ENCODE measurements around the gene CCDC51.

GRCh38 chr3:48439820-48440589 lies at the start of gene CCDC51, which contains the start of gene TMA7:
- TF ChIP-seq, protein P1, sequence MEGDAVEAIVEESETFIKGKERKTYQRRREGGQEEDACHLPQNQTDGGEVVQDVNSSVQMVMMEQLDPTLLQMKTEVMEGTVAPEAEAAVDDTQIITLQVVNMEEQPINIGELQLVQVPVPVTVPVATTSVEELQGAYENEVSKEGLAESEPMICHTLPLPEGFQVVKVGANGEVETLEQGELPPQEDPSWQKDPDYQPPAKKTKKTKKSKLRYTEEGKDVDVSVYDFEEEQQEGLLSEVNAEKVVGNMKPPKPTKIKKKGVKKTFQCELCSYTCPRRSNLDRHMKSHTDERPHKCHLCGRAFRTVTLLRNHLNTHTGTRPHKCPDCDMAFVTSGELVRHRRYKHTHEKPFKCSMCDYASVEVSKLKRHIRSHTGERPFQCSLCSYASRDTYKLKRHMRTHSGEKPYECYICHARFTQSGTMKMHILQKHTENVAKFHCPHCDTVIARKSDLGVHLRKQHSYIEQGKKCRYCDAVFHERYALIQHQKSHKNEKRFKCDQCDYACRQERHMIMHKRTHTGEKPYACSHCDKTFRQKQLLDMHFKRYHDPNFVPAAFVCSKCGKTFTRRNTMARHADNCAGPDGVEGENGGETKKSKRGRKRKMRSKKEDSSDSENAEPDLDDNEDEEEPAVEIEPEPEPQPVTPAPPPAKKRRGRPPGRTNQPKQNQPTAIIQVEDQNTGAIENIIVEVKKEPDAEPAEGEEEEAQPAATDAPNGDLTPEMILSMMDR (conservative IDR thresholded peaks at IDR 0.05; ENCODE audit: low read depth in 2 of 2), result no peak
- peak; percentile 83 for TF ChIP-seq POLR2AphosphoS5 (IDR thresholded peaks at IDR 0.05; ENCODE audit: low read depth)
- no peak for TF ChIP-seq EZH2phosphoT487 (IDR thresholded peaks at IDR 0.05; ENCODE audit: unreplicated experiment)
- TF ChIP-seq EZH2 (IDR thresholded peaks at IDR 0.05; ENCODE audit: low read depth, unreplicated experiment), result no peak
- peak; percentile 82 for TF ChIP-seq CREB1 (CRISPR knock-in tag; IDR thresholded peaks at IDR 0.05; ENCODE audit: low read depth)
- TF ChIP-seq JUNB (IDR thresholded peaks at IDR 0.05; ENCODE audit: unreplicated experiment), result no peak
- TF ChIP-seq ZNF114 (CRISPR knock-in tag; IDR thresholded peaks at IDR 0.05), result no peak
- no peak for TF ChIP-seq STAT1 (IDR thresholded peaks at IDR 0.05; ENCODE audit: unreplicated experiment)
- no peak for TF ChIP-seq NANOG (IDR thresholded peaks at IDR 0.05; ENCODE audit: borderline replicate concordance)
- TF ChIP-seq, protein P2, sequence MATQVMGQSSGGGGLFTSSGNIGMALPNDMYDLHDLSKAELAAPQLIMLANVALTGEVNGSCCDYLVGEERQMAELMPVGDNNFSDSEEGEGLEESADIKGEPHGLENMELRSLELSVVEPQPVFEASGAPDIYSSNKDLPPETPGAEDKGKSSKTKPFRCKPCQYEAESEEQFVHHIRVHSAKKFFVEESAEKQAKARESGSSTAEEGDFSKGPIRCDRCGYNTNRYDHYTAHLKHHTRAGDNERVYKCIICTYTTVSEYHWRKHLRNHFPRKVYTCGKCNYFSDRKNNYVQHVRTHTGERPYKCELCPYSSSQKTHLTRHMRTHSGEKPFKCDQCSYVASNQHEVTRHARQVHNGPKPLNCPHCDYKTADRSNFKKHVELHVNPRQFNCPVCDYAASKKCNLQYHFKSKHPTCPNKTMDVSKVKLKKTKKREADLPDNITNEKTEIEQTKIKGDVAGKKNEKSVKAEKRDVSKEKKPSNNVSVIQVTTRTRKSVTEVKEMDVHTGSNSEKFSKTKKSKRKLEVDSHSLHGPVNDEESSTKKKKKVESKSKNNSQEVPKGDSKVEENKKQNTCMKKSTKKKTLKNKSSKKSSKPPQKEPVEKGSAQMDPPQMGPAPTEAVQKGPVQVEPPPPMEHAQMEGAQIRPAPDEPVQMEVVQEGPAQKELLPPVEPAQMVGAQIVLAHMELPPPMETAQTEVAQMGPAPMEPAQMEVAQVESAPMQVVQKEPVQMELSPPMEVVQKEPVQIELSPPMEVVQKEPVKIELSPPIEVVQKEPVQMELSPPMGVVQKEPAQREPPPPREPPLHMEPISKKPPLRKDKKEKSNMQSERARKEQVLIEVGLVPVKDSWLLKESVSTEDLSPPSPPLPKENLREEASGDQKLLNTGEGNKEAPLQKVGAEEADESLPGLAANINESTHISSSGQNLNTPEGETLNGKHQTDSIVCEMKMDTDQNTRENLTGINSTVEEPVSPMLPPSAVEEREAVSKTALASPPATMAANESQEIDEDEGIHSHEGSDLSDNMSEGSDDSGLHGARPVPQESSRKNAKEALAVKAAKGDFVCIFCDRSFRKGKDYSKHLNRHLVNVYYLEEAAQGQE (IDR thresholded peaks at IDR 0.05; ENCODE audit: unreplicated experiment), result no peak

All from GM23338 (cell line).